HG02763 (cell line): Measurements from ENCODE around the gene RANBP10.

Experiments
- ATAC-seq: cut with Tn5 transposase; IDR thresholded peaks from one replicate; pipeline ENCODE4 v1.9.1; 2021; ENCODE audit warnings: mild to moderate bottlenecking, moderate library complexity; ENCODE audit not compliant: unreplicated experiment

The RANBP10 gene

DNA sequence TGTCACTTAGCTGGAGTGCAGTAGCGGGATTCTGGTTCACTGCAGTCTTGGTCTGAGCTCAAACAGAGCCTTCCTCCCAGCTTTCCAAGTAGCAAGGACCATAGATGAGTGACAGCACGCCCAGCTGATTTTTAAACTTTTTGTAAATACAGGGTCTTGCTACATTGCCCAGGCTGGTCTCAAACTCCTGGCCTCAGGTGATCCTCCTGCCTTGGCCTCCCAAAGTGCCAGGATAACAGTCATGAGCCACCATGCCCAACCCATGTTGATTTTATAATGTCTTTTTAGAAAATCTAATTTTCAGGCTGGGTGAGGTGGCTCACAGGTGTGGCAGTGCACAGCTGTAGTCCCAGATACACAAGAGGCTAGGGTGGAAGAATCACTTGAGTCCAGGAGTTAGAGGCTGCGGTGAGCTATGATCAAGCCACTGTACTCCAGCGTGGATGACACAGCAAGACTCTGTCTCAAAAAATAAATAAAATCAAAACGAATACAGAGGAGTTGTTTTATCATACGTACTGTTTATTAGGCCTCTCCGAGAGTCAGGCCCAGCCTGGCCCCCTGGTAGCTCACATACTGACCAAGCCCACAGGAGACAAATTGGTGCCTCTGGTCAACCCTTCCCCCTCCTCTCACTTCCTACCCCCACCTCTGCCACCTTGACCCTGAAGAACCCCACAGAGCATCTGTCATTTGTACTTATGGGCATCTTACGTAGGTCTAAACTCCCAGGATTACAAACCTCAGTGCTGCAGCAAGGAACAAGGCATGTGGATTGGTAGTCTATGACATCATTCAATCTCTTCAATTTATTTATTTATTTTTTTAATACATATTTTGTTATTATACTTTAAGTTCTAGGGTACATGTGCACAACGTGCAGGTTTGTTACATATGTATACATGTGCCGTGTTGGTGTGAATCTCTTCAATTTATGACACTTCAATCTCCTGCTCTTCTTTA lies 126.1 kb downstream of the RANBP10 start:
- ATAC-seq = no peak

DNA sequence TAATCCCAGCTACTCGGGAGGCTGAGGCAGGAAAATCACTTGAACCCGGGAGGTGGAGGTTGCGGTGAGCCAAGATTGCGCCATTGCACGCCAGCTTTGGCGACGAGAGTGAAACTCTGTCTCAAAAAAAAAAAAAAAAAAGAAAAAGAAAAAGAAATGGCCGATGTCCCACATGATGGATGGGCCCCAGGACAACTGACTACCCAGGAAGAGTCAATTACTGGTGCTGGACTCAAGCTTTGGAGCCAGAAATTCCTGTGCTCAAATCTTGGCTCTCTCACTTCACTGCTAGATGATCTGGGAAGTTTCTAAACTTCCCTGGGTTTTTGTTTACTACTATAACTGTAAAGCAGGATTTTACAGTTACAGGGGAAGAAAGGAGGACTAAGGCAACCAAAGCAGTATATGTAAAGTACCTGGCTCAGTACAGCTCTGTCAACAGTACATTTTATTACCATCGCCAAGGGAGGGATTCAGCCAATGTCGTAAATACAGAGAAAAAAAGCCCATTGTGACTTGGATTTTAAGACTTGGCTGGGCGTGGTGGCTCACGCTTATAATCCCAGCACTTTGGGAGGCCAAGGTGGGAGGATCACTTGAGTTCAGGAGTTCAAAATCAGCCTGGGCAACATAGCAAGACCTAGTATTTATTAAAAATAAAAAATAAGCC lies 127.9 kb downstream of the RANBP10 start:
- ATAC-seq = no peak

DNA sequence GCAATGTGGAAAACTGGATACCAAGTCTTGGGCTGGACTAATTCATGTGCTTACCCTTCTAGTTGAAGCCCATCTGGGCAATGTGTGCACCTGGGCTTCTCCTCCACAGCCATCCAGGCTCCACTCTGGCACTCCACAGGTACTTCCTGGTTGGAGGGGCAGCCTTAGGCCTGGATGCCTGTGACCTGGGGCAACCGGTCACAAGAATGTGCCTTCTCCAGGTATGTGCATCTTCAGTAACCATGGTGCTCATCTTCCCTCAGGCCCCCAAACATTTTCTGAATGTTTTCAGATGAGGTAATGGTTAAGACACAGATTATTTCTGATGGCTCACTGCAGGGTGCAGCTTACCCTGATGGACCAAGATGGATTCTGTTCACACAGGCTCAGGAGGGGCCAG lies 128.6 kb downstream of the RANBP10 start:
- no peak for ATAC-seq

DNA sequence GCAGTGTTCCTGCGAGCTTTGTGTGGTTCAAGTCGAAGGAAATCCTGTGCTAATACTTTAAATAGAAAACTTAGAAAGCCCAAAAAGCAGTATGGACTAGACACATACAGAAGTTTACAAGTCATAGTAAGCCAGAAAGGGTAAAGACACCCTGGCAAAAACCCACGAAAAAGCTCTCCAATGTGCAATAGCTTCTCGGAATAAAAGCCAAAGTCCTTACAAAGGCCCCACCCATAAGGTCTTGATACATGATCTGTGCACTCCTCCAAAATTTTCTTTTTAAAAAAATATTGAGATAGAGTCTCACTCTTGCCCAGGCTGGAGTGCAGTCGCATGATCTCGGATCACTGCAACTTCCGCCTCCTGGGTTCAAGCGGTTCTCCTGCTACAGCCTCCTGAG lies 129.4 kb downstream of the RANBP10 start:
- ATAC-seq = no peak

DNA sequence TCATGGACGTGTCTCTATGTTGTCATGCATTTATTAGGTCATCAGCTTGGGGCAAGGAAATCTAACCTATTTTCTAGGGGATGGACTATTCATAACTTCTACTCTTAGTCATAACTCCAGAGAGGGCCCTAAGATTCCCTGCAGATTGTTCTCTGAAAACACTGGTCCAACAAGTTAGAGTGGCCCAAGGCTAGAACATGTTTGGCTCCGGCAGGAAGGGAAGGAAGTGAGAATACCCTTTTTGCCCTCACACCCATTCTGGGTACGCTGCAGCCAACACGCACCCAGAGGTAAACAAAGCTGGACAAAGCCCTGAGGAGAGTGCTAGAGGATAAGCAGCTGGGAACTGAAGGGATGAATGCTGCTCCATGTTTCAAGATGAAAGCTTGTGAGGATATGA lies 129.8 kb downstream of the RANBP10 start:
- no peak for ATAC-seq

DNA sequence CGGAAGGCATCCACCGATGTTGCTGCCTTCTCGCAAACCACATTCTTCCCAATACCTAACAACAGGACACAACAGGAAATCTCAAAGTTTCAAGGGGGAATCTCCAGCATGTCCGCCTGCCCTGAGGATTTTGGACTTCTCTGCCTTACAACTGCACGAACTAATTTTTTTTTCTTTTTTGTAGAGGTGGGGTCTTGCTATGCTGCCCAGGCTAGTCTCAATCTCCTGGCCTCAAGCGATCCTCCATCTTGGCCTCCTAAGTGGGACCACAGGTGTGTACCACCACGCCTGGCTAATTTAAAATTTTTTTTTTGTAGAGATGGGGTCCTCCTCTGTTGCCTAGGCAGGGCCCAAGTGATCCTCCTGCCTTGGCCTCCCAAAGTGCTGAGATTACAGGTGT lies 130.4 kb downstream of the RANBP10 start:
- ATAC-seq = no peak

DNA sequence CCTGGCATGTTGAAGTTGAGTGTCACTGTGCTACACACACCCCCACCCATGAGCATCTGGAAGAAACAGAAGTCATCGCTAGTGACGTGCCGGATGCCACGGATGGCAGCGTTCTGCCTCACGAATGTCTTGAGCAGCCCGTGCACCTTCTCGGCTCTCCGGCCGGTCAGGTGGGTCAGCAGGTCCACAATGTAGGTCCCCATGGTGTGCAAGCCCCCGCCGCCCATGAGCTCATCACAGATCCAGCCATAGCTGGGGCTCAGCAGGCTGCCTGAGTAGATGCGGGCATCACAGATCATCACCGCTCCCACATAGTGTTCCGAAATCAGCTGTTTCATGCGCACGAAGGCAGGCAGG lies 130.8 kb downstream of the RANBP10 start:
- ATAC-seq = no peak

DNA sequence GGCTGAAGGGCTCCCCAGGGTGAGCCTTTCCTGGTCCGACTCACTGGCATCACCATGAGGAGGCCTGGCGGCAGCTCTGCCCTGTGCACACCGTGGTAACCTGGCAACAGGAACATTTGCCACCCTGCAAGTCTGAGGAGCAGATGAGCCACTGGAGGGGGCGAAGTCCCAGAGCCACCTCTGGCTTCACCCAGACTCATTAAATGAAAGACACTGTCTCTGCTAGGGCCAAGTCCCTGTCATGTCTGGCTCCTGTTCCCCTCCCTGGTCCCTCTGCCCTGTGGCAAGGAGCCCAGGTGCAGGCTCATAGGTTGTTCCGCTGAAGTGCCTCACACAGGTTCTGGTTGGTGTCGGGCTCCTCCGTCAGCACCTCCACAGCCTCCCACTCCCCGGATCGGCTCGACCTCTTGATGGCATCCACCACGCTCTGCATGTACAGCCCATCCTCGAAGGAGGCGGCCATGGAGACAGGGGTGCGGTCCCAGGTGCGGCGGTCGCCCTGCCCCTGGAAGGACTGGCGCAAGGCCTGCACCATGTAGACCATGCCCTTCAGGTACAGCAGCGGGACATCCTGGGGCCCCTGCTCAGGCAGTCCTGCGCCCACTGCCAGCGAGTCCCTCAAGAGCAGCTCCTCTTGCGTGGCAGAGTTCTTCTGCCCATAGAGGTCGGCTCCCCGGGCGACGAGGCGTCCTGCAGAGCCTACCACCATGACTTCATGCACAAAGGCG lies 131.3 kb downstream of the RANBP10 start:
- no peak for ATAC-seq

DNA sequence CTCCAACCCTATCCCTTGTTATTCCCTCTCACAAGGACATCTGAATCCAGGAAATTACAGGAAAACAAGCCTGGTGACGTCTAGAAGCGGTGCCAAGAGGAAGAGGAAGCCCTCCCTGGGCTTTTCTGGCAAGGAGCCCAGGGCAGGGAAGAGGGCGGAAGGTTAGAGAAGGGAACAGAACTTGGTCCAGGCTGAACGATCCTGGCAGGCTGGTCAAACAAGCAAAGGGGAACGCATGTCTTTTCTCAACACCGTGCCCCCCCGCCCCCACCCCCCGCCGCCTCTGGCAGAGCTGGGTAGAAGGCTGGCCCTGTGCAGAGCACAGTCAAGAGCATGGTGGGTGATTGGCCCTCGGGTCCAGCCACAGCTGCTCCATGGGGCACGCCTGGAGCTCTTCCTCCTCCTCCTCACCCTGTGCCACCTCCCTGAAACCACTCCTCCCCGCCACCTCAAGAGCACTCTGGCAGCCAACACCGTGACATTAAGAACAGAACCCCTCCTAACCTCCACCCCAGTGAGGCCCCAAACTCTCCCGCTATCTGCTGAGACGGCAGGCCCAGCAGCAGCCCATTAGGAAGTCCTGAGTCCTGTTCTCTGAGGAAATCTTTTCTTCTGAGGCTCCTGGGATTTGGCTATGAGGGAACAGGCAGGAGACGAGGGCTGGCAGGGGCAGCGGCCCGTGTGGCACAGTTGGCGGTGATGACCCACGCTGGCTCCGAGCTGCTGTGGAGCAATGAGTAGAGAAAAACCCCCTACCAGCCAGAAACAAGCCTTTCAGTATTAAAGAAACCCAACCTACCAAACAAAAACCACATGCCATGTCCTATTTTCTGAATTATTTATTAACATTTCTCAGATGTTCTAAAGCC lies 132.4 kb downstream of the RANBP10 start:
- no peak for ATAC-seq
